ENCODE measurements around the gene RC3H1. TPM values are rescaled to one million over a fixed set of nuclear protein-coding genes. Genes with fewer than 3 reads are reported as not detected.

RC3H1 gene
- polyA plus RNA-seq, 1 of the 3 experiments (the other 2 are of a cell fraction) = 2.9 TPM

DNA sequence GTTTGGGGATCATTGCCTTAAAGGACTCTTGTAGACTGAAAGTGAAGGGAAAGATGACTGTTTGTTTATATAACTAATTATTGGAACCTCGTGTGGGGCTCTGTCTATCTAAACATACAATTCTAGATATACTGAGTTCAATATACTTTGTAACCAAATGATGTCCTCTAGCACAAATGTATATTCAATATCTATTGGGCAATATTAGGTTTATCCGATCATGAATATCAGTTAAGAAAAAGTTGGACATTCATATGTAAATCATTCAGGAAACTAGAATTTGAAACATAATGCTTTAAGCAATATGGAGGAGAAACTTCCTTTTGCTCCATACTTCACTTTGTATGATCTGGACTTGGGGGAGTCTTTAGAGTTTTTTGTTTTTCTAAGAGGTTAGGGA is 8.9 kb upstream of the RC3H1 start:
- no peak overlapping the region for H3K4me2 ChIP-seq
- no peak overlapping the region for H3K4me3 ChIP-seq (ENCODE audit: low read depth in 2 of 2, low read length in 1 of 2)
- H2AFZ ChIP-seq (ENCODE audit: low read depth) = no peak overlapping the region; the same call in 1 of the 2 replicates
- H4K20me1 ChIP-seq (ENCODE audit: insufficient read depth) = no peaks in the 10 kb centered on the region
- H3K27me3 ChIP-seq (ENCODE audit: insufficient read depth) = no peaks in the 10 kb centered on the region
- no peak for DNase-seq
- 71% methylated on average over 2 of the region's 2 CpGs for WGBS (ENCODE audit: low lambda C conversion rate)
- H3K27ac ChIP-seq (ENCODE audit: low read depth in 2 of 2, low read length in 1 of 2) = no peak overlapping the region
- ChIA-PET CTCF (no interaction called here), POLR2A (no interaction called here)
- H3F3A ChIP-seq (replicated peaks; ENCODE audit: insufficient read depth) = no peaks in the 10 kb centered on the region
- no peaks in the 10 kb centered on the region for H3K9me3 ChIP-seq
- no peaks in the 10 kb centered on the region for H3K9me2 ChIP-seq
- H3K9ac ChIP-seq = no peak overlapping the region
- H3K79me2 ChIP-seq (ENCODE audit: insufficient read depth) = no peaks in the 10 kb centered on the region
- no peaks in the 10 kb centered on the region; a peak in 1 of 4 replicates for H3K4me1 ChIP-seq (ENCODE audit: control insufficient read depth in 1 of 2, insufficient read depth in 2 of 2, low read depth in 1 of 2, low read length in 1 of 2)
- TF ChIP-seq MXI1 (IDR thresholded peaks at IDR 0.05; ENCODE audit: low read depth, low read length) (no peak), RFX5 (IDR thresholded peaks at IDR 0.05; ENCODE audit: low read length) (no peak), ELF1 (IDR thresholded peaks at IDR 0.05) (no peak), CHD2 (IDR thresholded peaks at IDR 0.05; ENCODE audit: low read length, partially characterized antibody) (no peak), GABPA (IDR thresholded peaks at IDR 0.05; ENCODE audit: low read depth) (no peak)
- TF ChIP-seq, protein P1, sequence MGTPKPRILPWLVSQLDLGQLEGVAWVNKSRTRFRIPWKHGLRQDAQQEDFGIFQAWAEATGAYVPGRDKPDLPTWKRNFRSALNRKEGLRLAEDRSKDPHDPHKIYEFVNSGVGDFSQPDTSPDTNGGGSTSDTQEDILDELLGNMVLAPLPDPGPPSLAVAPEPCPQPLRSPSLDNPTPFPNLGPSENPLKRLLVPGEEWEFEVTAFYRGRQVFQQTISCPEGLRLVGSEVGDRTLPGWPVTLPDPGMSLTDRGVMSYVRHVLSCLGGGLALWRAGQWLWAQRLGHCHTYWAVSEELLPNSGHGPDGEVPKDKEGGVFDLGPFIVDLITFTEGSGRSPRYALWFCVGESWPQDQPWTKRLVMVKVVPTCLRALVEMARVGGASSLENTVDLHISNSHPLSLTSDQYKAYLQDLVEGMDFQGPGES (IDR thresholded peaks at IDR 0.05; ENCODE audit: low read depth, low read length) = no peak
- TF ChIP-seq, protein P2, sequence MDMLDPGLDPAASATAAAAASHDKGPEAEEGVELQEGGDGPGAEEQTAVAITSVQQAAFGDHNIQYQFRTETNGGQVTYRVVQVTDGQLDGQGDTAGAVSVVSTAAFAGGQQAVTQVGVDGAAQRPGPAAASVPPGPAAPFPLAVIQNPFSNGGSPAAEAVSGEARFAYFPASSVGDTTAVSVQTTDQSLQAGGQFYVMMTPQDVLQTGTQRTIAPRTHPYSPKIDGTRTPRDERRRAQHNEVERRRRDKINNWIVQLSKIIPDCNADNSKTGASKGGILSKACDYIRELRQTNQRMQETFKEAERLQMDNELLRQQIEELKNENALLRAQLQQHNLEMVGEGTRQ (IDR thresholded peaks at IDR 0.05; ENCODE audit: borderline replicate concordance, low read depth, low read length) = no peak
- no peaks in the 10 kb centered on the region for H3K36me3 ChIP-seq (replicated peaks in 1 of 2; ENCODE audit: control insufficient read depth in 1 of 2, insufficient read depth in 2 of 2, low read length in 1 of 2)

DNA sequence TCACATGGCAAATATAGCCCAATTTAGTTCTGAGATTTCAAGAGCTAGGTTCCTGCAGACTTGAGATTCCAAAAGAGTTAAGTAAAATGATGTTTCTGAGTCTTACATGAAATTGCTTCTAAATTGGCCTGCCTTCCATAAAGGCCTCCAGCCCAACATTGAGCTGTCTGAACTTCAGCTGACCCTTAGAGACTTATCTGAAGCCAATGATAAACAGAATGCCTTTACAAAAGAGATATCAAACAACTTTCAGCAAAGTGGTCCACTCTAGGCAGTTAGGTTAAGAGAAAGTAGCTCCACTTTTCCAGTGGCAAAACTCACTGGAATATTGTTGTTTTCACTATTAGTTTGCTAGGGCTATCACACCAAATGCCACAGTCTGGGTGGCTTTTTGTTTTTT is 6.3 kb upstream of the RC3H1 start:
- Histone ChIP-seq H3K9me2 (no peaks in the 10 kb centered on the region), H3K27me3 (ENCODE audit: insufficient read depth) (no peaks in the 10 kb centered on the region), H3K4me1 (ENCODE audit: control insufficient read depth in 1 of 2, insufficient read depth in 2 of 2, low read depth in 1 of 2, low read length in 1 of 2) (peaks cover 0 to 1% of the 10 kb centered on the region in 2 experiments; a peak in 2 of 4 replicates), H3K27ac (ENCODE audit: low read depth in 2 of 2, low read length in 1 of 2) (no peak overlapping the region), H3F3A (replicated peaks; ENCODE audit: insufficient read depth) (no peaks in the 10 kb centered on the region), H3K9me3 (no peaks in the 10 kb centered on the region), H3K9ac (no peak overlapping the region), H3K4me3 (ENCODE audit: low read depth in 2 of 2, low read length in 1 of 2) (no peak overlapping the region), H3K79me2 (ENCODE audit: insufficient read depth) (no peaks in the 10 kb centered on the region), H2AFZ (ENCODE audit: low read depth) (0 out of 2 replicates have a peak overlapping the region, but pooled peaks have one; percentile 47), H4K20me1 (ENCODE audit: insufficient read depth) (no peaks in the 10 kb centered on the region), H3K4me2 (no peak overlapping the region), H3K36me3 (replicated peaks in 1 of 2; ENCODE audit: control insufficient read depth in 1 of 2, insufficient read depth in 2 of 2, low read length in 1 of 2) (no peaks in the 10 kb centered on the region)
- TF ChIP-seq, protein P3, sequence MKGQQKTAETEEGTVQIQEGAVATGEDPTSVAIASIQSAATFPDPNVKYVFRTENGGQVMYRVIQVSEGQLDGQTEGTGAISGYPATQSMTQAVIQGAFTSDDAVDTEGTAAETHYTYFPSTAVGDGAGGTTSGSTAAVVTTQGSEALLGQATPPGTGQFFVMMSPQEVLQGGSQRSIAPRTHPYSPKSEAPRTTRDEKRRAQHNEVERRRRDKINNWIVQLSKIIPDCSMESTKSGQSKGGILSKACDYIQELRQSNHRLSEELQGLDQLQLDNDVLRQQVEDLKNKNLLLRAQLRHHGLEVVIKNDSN (IDR thresholded peaks at IDR 0.05; ENCODE audit: borderline replicate concordance, low read depth) = no peak
- no peak for TF ChIP-seq YY1 (IDR thresholded peaks at IDR 0.05; ENCODE audit: low read depth)
- no peak for TF ChIP-seq ELF1 (IDR thresholded peaks at IDR 0.05)
- TF ChIP-seq TEAD4 (IDR thresholded peaks at IDR 0.05; ENCODE audit: borderline replicate concordance, insufficient read depth) = no peak
- no peak for TF ChIP-seq RFX5 (IDR thresholded peaks at IDR 0.05; ENCODE audit: low read length)
- no peak for TF ChIP-seq SIN3A (IDR thresholded peaks at IDR 0.05; ENCODE audit: borderline replicate concordance, low read depth, low read length)
- TF ChIP-seq GABPA (IDR thresholded peaks at IDR 0.05; ENCODE audit: low read depth) = no peak
- TF ChIP-seq FOSL2 (IDR thresholded peaks at IDR 0.05; ENCODE audit: borderline replicate concordance, low read depth) = no peak
- TF ChIP-seq CHD2 (IDR thresholded peaks at IDR 0.05; ENCODE audit: low read length, partially characterized antibody) = no peak
- TF ChIP-seq MEF2A (IDR thresholded peaks at IDR 0.05; ENCODE audit: borderline replicate concordance, low read depth) = no peak
- TF ChIP-seq RXRA (IDR thresholded peaks at IDR 0.05; ENCODE audit: borderline replicate concordance, low read depth) = no peak
- TF ChIP-seq, protein P4, sequence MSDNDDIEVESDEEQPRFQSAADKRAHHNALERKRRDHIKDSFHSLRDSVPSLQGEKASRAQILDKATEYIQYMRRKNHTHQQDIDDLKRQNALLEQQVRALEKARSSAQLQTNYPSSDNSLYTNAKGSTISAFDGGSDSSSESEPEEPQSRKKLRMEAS (IDR thresholded peaks at IDR 0.05; ENCODE audit: low read depth) = no peak
- TF ChIP-seq, protein P5, sequence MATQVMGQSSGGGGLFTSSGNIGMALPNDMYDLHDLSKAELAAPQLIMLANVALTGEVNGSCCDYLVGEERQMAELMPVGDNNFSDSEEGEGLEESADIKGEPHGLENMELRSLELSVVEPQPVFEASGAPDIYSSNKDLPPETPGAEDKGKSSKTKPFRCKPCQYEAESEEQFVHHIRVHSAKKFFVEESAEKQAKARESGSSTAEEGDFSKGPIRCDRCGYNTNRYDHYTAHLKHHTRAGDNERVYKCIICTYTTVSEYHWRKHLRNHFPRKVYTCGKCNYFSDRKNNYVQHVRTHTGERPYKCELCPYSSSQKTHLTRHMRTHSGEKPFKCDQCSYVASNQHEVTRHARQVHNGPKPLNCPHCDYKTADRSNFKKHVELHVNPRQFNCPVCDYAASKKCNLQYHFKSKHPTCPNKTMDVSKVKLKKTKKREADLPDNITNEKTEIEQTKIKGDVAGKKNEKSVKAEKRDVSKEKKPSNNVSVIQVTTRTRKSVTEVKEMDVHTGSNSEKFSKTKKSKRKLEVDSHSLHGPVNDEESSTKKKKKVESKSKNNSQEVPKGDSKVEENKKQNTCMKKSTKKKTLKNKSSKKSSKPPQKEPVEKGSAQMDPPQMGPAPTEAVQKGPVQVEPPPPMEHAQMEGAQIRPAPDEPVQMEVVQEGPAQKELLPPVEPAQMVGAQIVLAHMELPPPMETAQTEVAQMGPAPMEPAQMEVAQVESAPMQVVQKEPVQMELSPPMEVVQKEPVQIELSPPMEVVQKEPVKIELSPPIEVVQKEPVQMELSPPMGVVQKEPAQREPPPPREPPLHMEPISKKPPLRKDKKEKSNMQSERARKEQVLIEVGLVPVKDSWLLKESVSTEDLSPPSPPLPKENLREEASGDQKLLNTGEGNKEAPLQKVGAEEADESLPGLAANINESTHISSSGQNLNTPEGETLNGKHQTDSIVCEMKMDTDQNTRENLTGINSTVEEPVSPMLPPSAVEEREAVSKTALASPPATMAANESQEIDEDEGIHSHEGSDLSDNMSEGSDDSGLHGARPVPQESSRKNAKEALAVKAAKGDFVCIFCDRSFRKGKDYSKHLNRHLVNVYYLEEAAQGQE (IDR thresholded peaks at IDR 0.05; ENCODE audit: low read depth, low read length) = no peak
- TF ChIP-seq RAD21 (IDR thresholded peaks at IDR 0.05; ENCODE audit: low read length) = no peak
- no peak for TF ChIP-seq JUND (IDR thresholded peaks at IDR 0.05)
- TF ChIP-seq, protein P1 (IDR thresholded peaks at IDR 0.05; ENCODE audit: low read depth, low read length) = no peak
- no peak for TF ChIP-seq NFIC (IDR thresholded peaks at IDR 0.05; ENCODE audit: borderline replicate concordance)
- no peak for TF ChIP-seq NRF1 (IDR thresholded peaks at IDR 0.05; ENCODE audit: low read depth, low read length)
- no peak for TF ChIP-seq SMC3 (IDR thresholded peaks at IDR 0.05; ENCODE audit: low read depth, low read length)
- DNase-seq = no peak
- CTCF ChIA-PET = interaction anchor here (1.2 kb wide), 1 partner anchor 189 kb away, joined by 3 read pairs; no protein-coding TSS in a partner anchor
- POLR2A ChIA-PET = no interaction called here
